ENCODE results near the gene NFATC3.
"Not testable (repeated sequence)": the region's sequence is repeated elsewhere in the genome, so short reads cannot be mapped to it uniquely, and the experiment has no call there.

NFATC3 gene

GRCh38 chr16:68089067-68089466, 3.9 kb downstream of the NFATC3 start:
- no peak for TF ChIP-seq CTCF (IDR thresholded peaks at IDR 0.05; ENCODE audit: low read depth, low read length)
- H3K4me3 ChIP-seq (ENCODE audit: low read depth, low read length): no peak overlapping the region

- no peak for TF ChIP-seq CTCF (IDR thresholded peaks at IDR 0.05; ENCODE audit: low read depth, low read length)
- no peak overlapping the region for H3K4me3 ChIP-seq (ENCODE audit: low read depth, low read length)
Measured at GRCh38 chr16:68090130-68090529, 5.0 kb downstream of the NFATC3 start.

GRCh38 chr16:68090533-68090932, 5.4 kb downstream of the NFATC3 start:
- no peak overlapping the region for H3K4me3 ChIP-seq (ENCODE audit: low read depth, low read length)

GRCh38 chr16:68091380-68092261, 6.5 kb downstream of the NFATC3 start:
- TF ChIP-seq CTCF (IDR thresholded peaks at IDR 0.05; ENCODE audit: low read depth, low read length): no peak
- no peak overlapping the region for H3K4me3 ChIP-seq (ENCODE audit: low read depth, low read length)

More at GRCh38 chr16:68090533-68090932, 5.4 kb downstream of the NFATC3 start:
- no peak for TF ChIP-seq CTCF (IDR thresholded peaks at IDR 0.05; ENCODE audit: low read depth, low read length)

GRCh38 chr16:68092275-68092674, 7.1 kb downstream of the NFATC3 start:
- H3K4me3 ChIP-seq (ENCODE audit: low read depth, low read length): not testable (repeated sequence)

- peak; percentile 25; the same call in 1 of the 2 replicates for TF ChIP-seq CTCF (IDR thresholded peaks at IDR 0.05; ENCODE audit: low read depth, low read length)
- no peak overlapping the region for H3K4me3 ChIP-seq (ENCODE audit: low read depth, low read length)
Measured at GRCh38 chr16:68093816-68094613, 8.8 kb downstream of the NFATC3 start.

GRCh38 chr16:68094614-68094934, 9.4 kb downstream of the NFATC3 start:
- H3K4me3 ChIP-seq (ENCODE audit: low read depth, low read length): no peak overlapping the region
- no peak for TF ChIP-seq CTCF (IDR thresholded peaks at IDR 0.05; ENCODE audit: low read depth, low read length)
